H1 (cell line): ENCODE results near the gene RNPS1. TPM values are rescaled to one million over a fixed set of nuclear protein-coding genes. Genes with fewer than 3 reads are reported as not detected.

Experiments
- CTCF ChIA-PET: fragments of 300-600 bp; sonication (Branson Sonifier 250); formaldehyde crosslinking; loops from one replicate; lab custom pipeline; 2021; ENCODE audit not compliant: partially characterized antibody; lab: Charles Lee
- POLR2A ChIA-PET: fragments of 300-600 bp; sonication (Branson Sonifier 250); formaldehyde crosslinking; loops from one replicate; lab custom pipeline; 2021; ENCODE audit warnings: inconsistent platforms; ENCODE audit not compliant: partially characterized antibody; lab: Charles Lee
- DNase-seq, 2 experiments: peaks; one replicate each; pipeline versions ENCODE4 v3.0.0 to v3.0.0-alpha.2; 2010 to 2022; ENCODE audit warnings: low spot score in 2 of 2, low read depth in 1 of 2, mixed read lengths in 1 of 2
- FAIRE-seq: peaks from 2 replicates; lab custom pipeline; 2011; peaks lifted over from hg19 to GRCh38; lab: Jason Lieb, UNC
- H2AFZ ChIP-seq: 2 replicates; pipeline ENCODE4 v1.8.1; 2012; ENCODE audit warnings: low read length, inconsistent platforms
- H2AK5ac ChIP-seq: 2 replicates; pipeline ENCODE4 v1.6.1; 2013; ENCODE audit warnings: low read depth, low read length
- H2BK120ac ChIP-seq: replicated peaks from 2 replicates; pipeline ENCODE3; 2013; ENCODE audit warnings: low read depth, low read length, inconsistent platforms
- H2BK12ac ChIP-seq: 2 replicates; pipeline ENCODE4 v1.6.1; 2013; ENCODE audit warnings: low read depth, low read length
- H2BK15ac ChIP-seq: 2 replicates; pipeline ENCODE4 v1.6.1; 2013; ENCODE audit warnings: low read length
- H2BK20ac ChIP-seq: 2 replicates; pipeline ENCODE4 v1.6.1; 2013; ENCODE audit warnings: low read length
- H2BK5ac ChIP-seq: 2 replicates; pipeline ENCODE4 v1.6.1; 2013; ENCODE audit warnings: low read depth, low read length
- H3K14ac ChIP-seq: 2 replicates; pipeline ENCODE4 v1.6.1; 2013; ENCODE audit warnings: inconsistent platforms; ENCODE audit not compliant: insufficient read length
- H3K18ac ChIP-seq: 2 replicates; pipeline ENCODE4 v1.6.1; 2013; ENCODE audit warnings: low read length; ENCODE audit errors: extremely low read depth
- H3K23ac ChIP-seq: 2 replicates; pipeline ENCODE4 v1.6.1; 2013; ENCODE audit warnings: inconsistent platforms; ENCODE audit not compliant: insufficient read length
- H3K23me2 ChIP-seq: 2 replicates; pipeline ENCODE4 v1.6.1; 2013; ENCODE audit warnings: low read depth, low read length
- H3K27ac ChIP-seq: 2 replicates; pipeline ENCODE4 v1.6.1; 2011; ENCODE audit warnings: low read depth, low read length, inconsistent platforms
- H3K27me3 ChIP-seq, 4 experiments: replicated peaks in 1 of 4; 1 replicate in 1 of 4; 2 replicates in 3 of 4; pipeline versions ENCODE4 v1.6.1 to v1.8.1; 2011 to 2013; ENCODE audit warnings: low read length in 3 of 4, mild to moderate bottlenecking in 3 of 4, inconsistent platforms in 2 of 4, mixed read lengths in 2 of 4, moderate library complexity in 1 of 4; ENCODE audit not compliant: control insufficient read depth in 3 of 4, insufficient read depth in 3 of 4; ENCODE audit errors: extremely low read depth in 1 of 4
- H3K36me3 ChIP-seq, 4 experiments: 2 replicates each; pipeline versions ENCODE4 v1.6.1 to v1.8.1; 2011 to 2013; ENCODE audit warnings: mild to moderate bottlenecking in 4 of 4, low read length in 3 of 4, moderate library complexity in 2 of 4, control low read depth in 1 of 4, inconsistent platforms in 1 of 4; ENCODE audit not compliant: insufficient read depth in 4 of 4, control insufficient read depth in 2 of 4
- H3K4ac ChIP-seq: replicated peaks from 2 replicates; pipeline ENCODE3; 2013; ENCODE audit warnings: low read length, low read depth, mixed read lengths, inconsistent platforms; ENCODE audit not compliant: insufficient read length
- H3K4me1 ChIP-seq, 4 experiments: replicated peaks in 1 of 4; 1 replicate in 1 of 4; 2 replicates in 3 of 4; pipeline versions ENCODE4 v1.6.1 to v1.8.1; 2011 to 2013; ENCODE audit warnings: low read length in 3 of 4, inconsistent platforms in 2 of 4, mixed read lengths in 1 of 4; ENCODE audit not compliant: insufficient read depth in 4 of 4, control insufficient read depth in 3 of 4
- H3K4me2 ChIP-seq, 2 experiments: 2 replicates each; pipeline versions ENCODE4 v1.6.1 to v1.8.1; 2011 to 2013; ENCODE audit warnings: low read depth in 2 of 2, low read length in 2 of 2, control low read depth in 1 of 2, inconsistent platforms in 1 of 2, mild to moderate bottlenecking in 1 of 2; ENCODE audit not compliant: insufficient read depth in 1 of 2
- H3K4me3 ChIP-seq, 4 experiments: fragments of 200-600, 300-600 bp in 1 of 4; sonication (generic), shearing (Covaris generic), sonication (Bioruptor Twin) in 1 of 4; 2 replicates each; pipeline versions ENCODE4 v1.5.1 to v1.8.1; 2011 to 2016; ENCODE audit warnings: low read length in 4 of 4, low read depth in 3 of 4, control low read depth in 2 of 4, inconsistent platforms in 2 of 4, mild to moderate bottlenecking in 2 of 4, mixed read lengths in 1 of 4, moderate library complexity in 1 of 4; ENCODE audit not compliant: insufficient read depth in 2 of 4; ENCODE audit errors: extremely low read depth in 1 of 4
- H3K56ac ChIP-seq: replicated peaks from 2 replicates; pipeline ENCODE3; 2013; ENCODE audit warnings: low read depth, mild to moderate bottlenecking, mixed read lengths, low read length, inconsistent platforms; ENCODE audit not compliant: insufficient read length
- H3K79me1 ChIP-seq: 2 replicates; pipeline ENCODE4 v1.6.1; 2013; ENCODE audit warnings: low read depth, low read length, control low read depth
- H3K79me2 ChIP-seq, 2 experiments: 2 replicates each; pipeline versions ENCODE4 v1.6.1 to v1.8.1; 2012 to 2013; ENCODE audit warnings: low read length in 2 of 2, mild to moderate bottlenecking in 2 of 2, inconsistent platforms in 1 of 2; ENCODE audit not compliant: insufficient read depth in 2 of 2, control insufficient read depth in 1 of 2
- H3K9ac ChIP-seq, 4 experiments: replicated peaks in 1 of 4; 1 replicate in 1 of 4; 2 replicates in 3 of 4; pipeline versions ENCODE4 v1.6.1 to v1.8.1; 2011 to 2013; ENCODE audit warnings: low read depth in 3 of 4, low read length in 3 of 4, control low read depth in 2 of 4, mild to moderate bottlenecking in 2 of 4, moderate library complexity in 2 of 4, inconsistent platforms in 1 of 4; ENCODE audit errors: extremely low read depth in 1 of 4
- H3K9me3 ChIP-seq, 2 experiments: 2 replicates each; pipeline versions ENCODE4 v1.6.1 to v1.8.1; 2012 to 2013; ENCODE audit warnings: mild to moderate bottlenecking in 2 of 2, moderate library complexity in 2 of 2, control low read depth in 1 of 2, inconsistent platforms in 1 of 2, low read depth in 1 of 2, low read length in 1 of 2, mixed read lengths in 1 of 2; ENCODE audit not compliant: insufficient read depth in 2 of 2
- H4K20me1 ChIP-seq, 2 experiments: replicated peaks in 1 of 2; 2 replicates each; pipeline versions ENCODE3 to v1.8.1; 2011 to 2013; ENCODE audit warnings: inconsistent platforms in 2 of 2, low read length in 2 of 2, mild to moderate bottlenecking in 1 of 2; ENCODE audit not compliant: insufficient read depth in 2 of 2, control insufficient read depth in 1 of 2
- H4K5ac ChIP-seq: 2 replicates; pipeline ENCODE4 v1.6.1; 2013; ENCODE audit warnings: low read length, low read depth, mixed read lengths, inconsistent platforms; ENCODE audit not compliant: insufficient read length
- H4K8ac ChIP-seq: 2 replicates; pipeline ENCODE4 v1.8.0; 2013; ENCODE audit warnings: mild to moderate bottlenecking, moderate library complexity, low read length, inconsistent platforms; ENCODE audit not compliant: insufficient read depth; ENCODE audit errors: extremely low read depth
- H4K91ac ChIP-seq: replicated peaks from 2 replicates; pipeline ENCODE3; 2013; ENCODE audit warnings: low read length, mixed read lengths, inconsistent platforms; ENCODE audit not compliant: insufficient read length
- CBX5 ChIP-seq: fragments of 300-800, 300-1000 bp; sonication (generic); IDR thresholded peaks from 2 replicates; pipeline ENCODE4 v1.7.1; 2016; ENCODE audit warnings: antibody characterized with exemption, low read length, low read depth
- SIN3A ChIP-seq, 2 experiments: IDR thresholded peaks in 1 of 2; conservative IDR thresholded peaks in 1 of 2; 2 replicates each; pipeline ENCODE4 v1.6.1; 2011 to 2012; ENCODE audit warnings: low read length in 2 of 2, improper control_type of control experiment in 1 of 2, low read depth in 1 of 2, mild to moderate bottlenecking in 1 of 2
- SIX5 ChIP-seq: IDR thresholded peaks from 2 replicates; pipeline ENCODE4 v1.6.1; 2011; ENCODE audit warnings: mild to moderate bottlenecking, low read depth, low read length
- SRF ChIP-seq: IDR thresholded peaks from 2 replicates; pipeline ENCODE4 v1.6.1; 2011; ENCODE audit warnings: mild to moderate bottlenecking, low read depth, low read length, moderate library complexity
- TAF7 ChIP-seq: optimal IDR thresholded peaks from 2 replicates; pipeline ENCODE3; 2011; ENCODE audit warnings: low read depth, mild to moderate bottlenecking, inconsistent platforms, low read length, moderate library complexity, borderline replicate concordance
- TBP ChIP-seq: IDR thresholded peaks from 2 replicates; pipeline ENCODE4 v1.6.1; 2011; ENCODE audit warnings: low read depth, low read length, improper control_type of control experiment
- YY1 ChIP-seq: IDR thresholded peaks from 2 replicates; pipeline ENCODE4 v1.6.1; 2011; ENCODE audit warnings: low read depth, mild to moderate bottlenecking, low read length
- WGBS, 2 experiments: shearing (Covaris generic) in 1 of 2; methylation state at CpG; one replicate each; pipeline versions ENCODE4 v1.1.6 to v1.1.7; 2013 to 2015; ENCODE audit warnings: low lambda C conversion rate in 2 of 2, mixed read lengths in 2 of 2, inconsistent platforms in 1 of 2, low coverage in 1 of 2, missing lambda C conversion rate in 1 of 2; ENCODE audit not compliant: insufficient replicate concordance in 2 of 2, insufficient coverage in 1 of 2, insufficient read length in 1 of 2; ENCODE audit errors: extremely low coverage in 1 of 2, missing lambda C conversion rate in 1 of 2; 5-methylcytosine and 5-hydroxymethylcytosine counted together
- polyA plus RNA-seq, 7 experiments: library from polyadenylated mRNA; depleted of rRNA in 3 of 7; stranded (reverse) in 5 of 7; unstranded in 2 of 7; fragments of >200 nt in 5 of 7; fragments of 200-250 nt in 2 of 7; gene quantifications; 1 replicate in 5 of 7; 2 replicates in 1 of 7; 4 replicates in 1 of 7; pipeline versions ENCODE4 v1.2.1 to v1.2.3, GENCODE V29; 2011 to 2013; ENCODE audit warnings: missing spikeins in 2 of 7, mixed read lengths in 2 of 7
- total RNA-seq: library from RNA; stranded (reverse); fragmentation: NEBNext Ultra II Directional; extraction: Animal tissue kit (Norgen Biotek cat#: 25700); gene quantifications from 2 replicates; pipeline ENCODE4 v1.2.1, GENCODE V29; 2021

Gene RNPS1
- total and polyA plus RNA-seq, 2 of the 8 experiments (the other 6 are each of a cell fraction or from before 2014, with no cell fraction given), result 330 to 350 TPM

GRCh38 chr16:2205104-2205966 is 62.6 kb downstream of the RNPS1 start, which contains the start of gene MLST8:
Gene MLST8 (plus strand): TSS chr16:2205454. CDS start chr16:2206086, 632 bp downstream.
- Histone ChIP-seq H3K79me1 (peaks cover 6% of the 10 kb centered on the region), H3K4me3 (peak within 1 kb of the TSS; percentile 78 to 97 (median 92)), H2BK20ac (peak within 1 kb of the TSS; percentile 80; the same call in 1 of the 2 replicates), H3K27me3 (no peaks in the 10 kb centered on the region; a peak in 3 of 7 replicates), H3K79me2 (peaks cover 0 to 7% of the 10 kb centered on the region in 2 experiments; a peak in 1 of 4 replicates), H3K9me3 (no peaks in the 10 kb centered on the region), H3K4me2 (peak within 1 kb of the TSS; percentile 87 to 91), H3K23me2 (peaks cover 11% of the 10 kb centered on the region; the same call in 1 of the 2 replicates), H3K18ac (peak within 1 kb of the TSS; percentile 100), H3K23ac (no peak within 1 kb of the TSS), H3K9ac (peak within 1 kb of the TSS; percentile 77 to 97 (median 94)), H4K20me1 (peaks cover 0 to 8% of the 10 kb centered on the region in 2 experiments), H2BK5ac (peak within 1 kb of the TSS; percentile 97), H4K8ac (peak within 1 kb of the TSS; percentile 100), H2BK12ac (0 out of 2 replicates have a peak within 1 kb of the TSS, but pooled peaks have one; percentile 39), H3K4ac (peak within 1 kb of the TSS; percentile 98), H3K36me3 (peaks cover 4 to 34% (median 12%) of the 10 kb centered on the region in 4 experiments; a peak in 6 of 8 replicates), H4K5ac (peak within 1 kb of the TSS; percentile 100), H3K4me1 (peaks cover 0 to 13% (median 8%) of the 10 kb centered on the region in 4 experiments; a peak in 6 of 7 replicates), H2BK15ac (peak within 1 kb of the TSS; percentile 88), H2AK5ac (peak within 1 kb of the TSS; percentile 93; the same call in 1 of the 2 replicates), H3K14ac (no peak within 1 kb of the TSS), H2AFZ (peak within 1 kb of the TSS; percentile 88), H3K27ac (peak within 1 kb of the TSS; percentile 98), H4K91ac (peak within 1 kb of the TSS; percentile 87), H2BK120ac (peak within 1 kb of the TSS; percentile 57), H3K56ac (peak within 1 kb of the TSS; percentile 98)
- ChIA-PET POLR2A (interaction anchor here (0.6 to 15.1 kb wide), 16 partner anchors 9 to 296 kb away, joined by 3 to 156 read pairs (median 4); partner anchors contain the start of genes CASKIN1, DNASE1L2, E4F1 and ECI1), CTCF (interaction anchor here (0.8 to 2.7 kb wide), 3 partner anchors 10 to 48 kb away, joined by 3 to 23 read pairs (median 3); no protein-coding TSS in a partner anchor)
- DNase-seq (peak in 1 of 2 experiments; percentile 91), FAIRE-seq (no peak)
- WGBS, 2 experiments, result 1% methylated on average over 49 of the region's 93 CpGs; no CpG with 5 or more reads in 1 of the 2 experiments
- TF ChIP-seq TAF7, result peak; percentile 78
- no peak for TF ChIP-seq CBX5
- peak; percentile 31; the same call in 1 of the 2 replicates for TF ChIP-seq TBP
- peak; percentile 2; the same call in 1 of the 2 replicates for TF ChIP-seq SIX5
- 0 out of 2 replicates have a peak, but pooled peaks have one; percentile 26 for TF ChIP-seq YY1
- TF ChIP-seq SRF, result peak; percentile 96
- peak; percentile 27 to 78; a peak in 2 of 4 replicates for TF ChIP-seq SIN3A (conservative IDR thresholded peaks at IDR 0.05 in 1 of 2, IDR thresholded peaks at IDR 0.05 in 1 of 2; ENCODE audit: low read depth in 1 of 2, low read length in 2 of 2)
